OCI-LY1 (cell line): ENCODE data around the gene ENTPD1.

ENCODE experiments used
- EZH2 ChIP-seq: fragments of 200-600 bp; sonication (generic), shearing (Covaris generic); IDR thresholded peaks from 2 replicates; pipeline ENCODE4 v1.8.0; 2017; ENCODE audit warnings: borderline replicate concordance, mixed run types, mild to moderate bottlenecking, antibody characterized with exemption, low read length, moderate library complexity, mixed read lengths
- TF ChIP-seq, protein P1 (sequence below): fragments of 200-600 bp; sonication (generic), shearing (Covaris generic); IDR thresholded peaks from 2 replicates; pipeline ENCODE4 v1.5.1; 2017; ENCODE audit warnings: mild to moderate bottlenecking, antibody characterized with exemption, low read length, moderate library complexity, mixed read lengths

GRCh38 chr10:95809370-95810197 is 53.6 kb downstream of the ENTPD1 start:
- TF ChIP-seq, protein P1, sequence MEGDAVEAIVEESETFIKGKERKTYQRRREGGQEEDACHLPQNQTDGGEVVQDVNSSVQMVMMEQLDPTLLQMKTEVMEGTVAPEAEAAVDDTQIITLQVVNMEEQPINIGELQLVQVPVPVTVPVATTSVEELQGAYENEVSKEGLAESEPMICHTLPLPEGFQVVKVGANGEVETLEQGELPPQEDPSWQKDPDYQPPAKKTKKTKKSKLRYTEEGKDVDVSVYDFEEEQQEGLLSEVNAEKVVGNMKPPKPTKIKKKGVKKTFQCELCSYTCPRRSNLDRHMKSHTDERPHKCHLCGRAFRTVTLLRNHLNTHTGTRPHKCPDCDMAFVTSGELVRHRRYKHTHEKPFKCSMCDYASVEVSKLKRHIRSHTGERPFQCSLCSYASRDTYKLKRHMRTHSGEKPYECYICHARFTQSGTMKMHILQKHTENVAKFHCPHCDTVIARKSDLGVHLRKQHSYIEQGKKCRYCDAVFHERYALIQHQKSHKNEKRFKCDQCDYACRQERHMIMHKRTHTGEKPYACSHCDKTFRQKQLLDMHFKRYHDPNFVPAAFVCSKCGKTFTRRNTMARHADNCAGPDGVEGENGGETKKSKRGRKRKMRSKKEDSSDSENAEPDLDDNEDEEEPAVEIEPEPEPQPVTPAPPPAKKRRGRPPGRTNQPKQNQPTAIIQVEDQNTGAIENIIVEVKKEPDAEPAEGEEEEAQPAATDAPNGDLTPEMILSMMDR = no peak
- TF ChIP-seq EZH2 = no peak
